GM18505 (cell line): ENCODE data around the gene HORMAD2.
"Not testable (repeated sequence)": the region's sequence is repeated elsewhere in the genome, so short reads cannot be mapped to it uniquely, and the experiment has no call there.

Experiments used
- ATAC-seq: cut with Tn5 transposase; IDR thresholded peaks from one replicate; pipeline ENCODE4 v1.9.1; 2021; ENCODE audit not compliant: unreplicated experiment
- POLR2A ChIP-seq: IDR thresholded peaks from 4 replicates; pipeline ENCODE4 v1.6.1; 2011; ENCODE audit warnings: borderline replicate concordance; ENCODE audit not compliant: insufficient read depth, insufficient read length; ENCODE audit errors: extremely low read depth

Gene HORMAD2

GRCh38 chr22:30204742-30205111, 124.5 kb downstream of the HORMAD2 start:
- ATAC-seq: no peak
- TF ChIP-seq POLR2A: no peak

GRCh38 chr22:30205281-30206115, 125.2 kb downstream of the HORMAD2 start:
- ATAC-seq: no peak
- no peak for TF ChIP-seq POLR2A

- TF ChIP-seq POLR2A: no peak
- ATAC-seq: no peak
Observed at GRCh38 chr22:30206944-30207343, 126.7 kb downstream of the HORMAD2 start.

- no peak for ATAC-seq
Observed at GRCh38 chr22:30208631-30209603, 128.7 kb downstream of the HORMAD2 start.

GRCh38 chr22:30209642-30210041, 129.4 kb downstream of the HORMAD2 start:
- TF ChIP-seq POLR2A: no peak
- no peak for ATAC-seq

More at GRCh38 chr22:30208631-30209603, 128.7 kb downstream of the HORMAD2 start:
- TF ChIP-seq POLR2A: no peak

- no peak for ATAC-seq
- TF ChIP-seq POLR2A: no peak
Observed at GRCh38 chr22:30210235-30210909, 130.1 kb downstream of the HORMAD2 start.

- TF ChIP-seq POLR2A: no peak
- ATAC-seq: no peak
Observed at GRCh38 chr22:30211124-30211820, 131.0 kb downstream of the HORMAD2 start.

GRCh38 chr22:30212363-30212995, 132.2 kb downstream of the HORMAD2 start:
- no peak for ATAC-seq
- no peak for TF ChIP-seq POLR2A

- ATAC-seq: no peak
- no peak for TF ChIP-seq POLR2A
Observed at GRCh38 chr22:30212996-30213441, 132.8 kb downstream of the HORMAD2 start.

GRCh38 chr22:30214703-30215407, 134.6 kb downstream of the HORMAD2 start:
- ATAC-seq: no peak

GRCh38 chr22:30216272-30216671, 136.0 kb downstream of the HORMAD2 start:
- ATAC-seq: not testable (repeated sequence)

More at GRCh38 chr22:30214703-30215407, 134.6 kb downstream of the HORMAD2 start:
- no peak for TF ChIP-seq POLR2A
